Effector CD4-positive, alpha-beta T cell (primary cell): Measurements from ENCODE around the gene BSN.
"Not testable (repeated sequence)": the region's sequence is repeated elsewhere in the genome, so short reads cannot be mapped to it uniquely, and the experiment has no call there.

Experiments
- DNase-seq: peaks from one replicate; pipeline ENCODE4 v3.0.0-alpha.2; 2020

BSN gene

GRCh38 chr3:49675912-49676311 is 121.6 kb downstream of the BSN start:
- no peak for DNase-seq

DNA sequence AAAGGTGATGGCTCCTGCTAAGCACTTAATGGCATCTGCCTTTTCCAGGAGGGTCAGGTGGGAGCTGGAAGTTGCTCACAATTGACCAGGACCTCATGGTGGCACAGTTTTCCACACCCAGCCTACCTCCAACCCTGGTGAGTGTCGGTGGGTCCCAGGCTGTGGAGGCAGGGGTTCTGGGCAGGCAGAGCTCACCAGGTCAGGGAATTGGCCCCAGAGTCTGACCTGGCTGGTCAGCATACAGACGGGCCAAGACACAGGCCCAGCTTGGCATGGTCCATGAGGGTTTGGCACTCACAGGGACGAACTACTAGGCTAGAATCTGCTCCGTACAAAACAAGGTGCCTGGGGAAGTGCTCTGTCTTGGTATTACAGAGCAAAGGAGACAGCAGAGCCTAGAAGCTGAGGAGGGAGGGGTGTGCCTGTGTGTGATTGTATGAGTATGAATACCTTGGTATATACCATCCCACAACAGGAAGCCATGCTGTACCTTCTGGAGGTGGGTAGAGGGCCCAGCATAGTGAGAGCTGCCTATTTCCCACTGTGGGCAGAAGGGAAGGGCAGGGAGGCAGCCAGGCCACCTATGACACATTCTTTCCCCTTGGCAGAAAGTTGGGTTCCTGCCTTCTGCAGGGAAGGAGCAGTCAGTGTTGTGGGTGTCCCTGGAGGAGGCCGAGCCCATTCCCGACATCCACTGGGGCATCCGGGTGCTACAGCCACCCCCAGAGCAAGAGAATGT is 126.4 kb downstream of the BSN start:
- no peak for DNase-seq

- no peak for DNase-seq
Observed at GRCh38 chr3:49681232-49681522, 126.9 kb downstream of the BSN start.

- DNase-seq: no peak
Observed at GRCh38 chr3:49681543-49681942, 127.3 kb downstream of the BSN start.

- no peak for DNase-seq
Observed at GRCh38 chr3:49683162-49683561, 128.9 kb downstream of the BSN start.

DNA sequence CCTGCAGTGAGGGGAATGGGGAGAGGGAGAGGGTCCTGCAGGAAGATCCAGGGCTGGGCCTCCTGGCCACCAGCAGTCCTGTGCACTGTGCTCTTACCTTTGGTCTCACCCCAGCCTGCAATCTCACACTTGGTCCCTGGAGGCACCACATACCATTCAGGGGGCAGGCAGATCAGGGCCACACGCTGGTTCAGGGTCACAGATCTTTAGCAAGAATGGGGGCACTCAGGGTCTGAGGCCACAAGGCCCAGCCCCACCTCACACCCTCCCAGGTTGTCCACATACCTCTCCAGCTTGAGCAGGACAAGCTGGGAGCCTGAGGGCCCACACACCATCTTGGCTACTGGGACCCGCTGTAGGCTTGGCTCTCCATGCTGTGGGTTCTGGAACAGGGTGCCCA is 130.2 kb downstream of the BSN start:
- DNase-seq: not testable (repeated sequence)

DNA sequence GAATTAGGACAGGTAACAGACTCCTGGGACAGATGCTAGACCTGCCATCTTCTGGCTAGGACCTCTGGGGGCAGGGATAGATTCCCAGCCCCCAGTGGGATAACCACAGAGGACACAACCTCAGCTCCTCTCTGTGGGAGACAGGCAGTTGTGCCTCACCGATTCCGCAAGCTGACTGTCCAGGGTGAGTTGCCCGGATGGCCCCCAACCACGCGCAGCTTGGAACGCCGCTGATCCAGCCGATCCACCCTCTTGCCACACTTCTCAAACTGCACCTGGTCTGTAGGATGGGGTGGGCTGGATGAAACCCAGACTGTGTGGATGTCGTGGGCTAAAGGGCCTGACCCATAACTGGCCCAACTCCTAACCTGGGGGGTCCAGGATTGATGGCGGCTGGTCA is 130.8 kb downstream of the BSN start:
- not testable (repeated sequence) for DNase-seq

DNA sequence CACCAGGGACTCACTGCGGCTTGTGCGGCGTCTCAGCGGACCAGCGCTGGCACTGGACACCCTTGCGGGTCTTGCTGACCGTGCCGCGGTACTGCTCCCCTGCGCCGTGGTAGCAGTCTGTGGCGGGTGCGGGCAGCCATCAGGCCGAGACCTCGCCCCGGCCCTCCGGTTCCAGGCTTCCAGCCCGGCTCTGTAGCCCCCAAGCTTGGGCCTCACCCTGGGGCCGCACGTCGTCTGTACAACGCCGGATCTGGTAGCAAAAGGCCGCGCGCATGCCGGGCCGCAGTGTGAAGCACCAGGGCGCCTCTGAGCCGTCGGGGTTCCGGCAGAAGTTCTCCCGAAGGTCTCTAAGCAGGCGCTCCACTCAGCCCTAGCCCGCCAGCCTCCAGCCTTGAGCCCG is 131.6 kb downstream of the BSN start:
- not testable (repeated sequence) for DNase-seq

- DNase-seq: peak; percentile 23
Observed at GRCh38 chr3:49686346-49686745, 132.1 kb downstream of the BSN start.

GRCh38 chr3:49686769-49687423 is 132.6 kb downstream of the BSN start:
- peak; percentile 21 for DNase-seq

- DNase-seq: not testable (repeated sequence)
Observed at GRCh38 chr3:49687424-49687795, 133.1 kb downstream of the BSN start.

GRCh38 chr3:49688338-49689045 is 134.2 kb downstream of the BSN start:
- not testable (repeated sequence) for DNase-seq

GRCh38 chr3:49689046-49689907 is 135.0 kb downstream of the BSN start, which contains the start of the genes MST1 and RNF123:
MST1 (minus strand) TSS chr3:49689474; CDS start chr3:49688691, 783 bp downstream.
RNF123 (plus strand) TSS chr3:49689557; CDS start chr3:49691166, 1,609 bp downstream.
- peak; percentile 91 for DNase-seq

DNA sequence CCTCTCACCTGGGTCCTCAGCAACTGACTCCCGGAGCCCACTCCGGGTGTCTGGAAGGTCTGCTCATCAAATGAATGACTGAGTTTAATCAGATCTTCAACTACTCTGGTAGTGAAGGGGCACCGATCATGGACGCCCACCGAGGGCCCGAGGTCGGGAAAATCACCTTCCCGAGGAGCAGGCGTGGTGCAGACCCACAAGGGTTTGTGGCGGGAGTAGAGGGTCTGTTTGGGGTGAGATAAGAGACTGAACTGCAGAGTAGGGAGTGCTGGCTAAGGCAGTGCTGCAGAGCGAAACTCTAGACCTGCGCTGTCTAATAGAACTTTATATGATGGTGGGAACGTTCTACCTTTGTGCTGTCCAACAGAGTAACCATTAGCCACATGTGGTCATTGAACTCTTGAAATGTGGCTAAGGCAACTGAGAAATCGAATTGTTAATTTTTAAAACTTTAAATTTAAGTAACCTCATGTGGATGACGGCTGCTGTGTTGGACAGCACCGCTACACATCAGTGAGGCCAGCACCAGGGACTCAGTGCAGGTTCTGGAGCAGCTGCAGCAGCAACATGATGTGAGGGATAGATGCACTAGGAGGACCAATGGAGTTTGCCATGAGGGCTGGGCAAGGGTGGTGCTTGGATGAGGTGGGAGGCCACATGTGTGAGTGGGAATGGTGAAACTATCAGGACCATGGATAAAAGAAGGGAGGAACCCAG is 135.8 kb downstream of the BSN start:
- not testable (repeated sequence) for DNase-seq

- DNase-seq: not testable (repeated sequence)
Observed at GRCh38 chr3:49690856-49691255, 136.6 kb downstream of the BSN start.

DNA sequence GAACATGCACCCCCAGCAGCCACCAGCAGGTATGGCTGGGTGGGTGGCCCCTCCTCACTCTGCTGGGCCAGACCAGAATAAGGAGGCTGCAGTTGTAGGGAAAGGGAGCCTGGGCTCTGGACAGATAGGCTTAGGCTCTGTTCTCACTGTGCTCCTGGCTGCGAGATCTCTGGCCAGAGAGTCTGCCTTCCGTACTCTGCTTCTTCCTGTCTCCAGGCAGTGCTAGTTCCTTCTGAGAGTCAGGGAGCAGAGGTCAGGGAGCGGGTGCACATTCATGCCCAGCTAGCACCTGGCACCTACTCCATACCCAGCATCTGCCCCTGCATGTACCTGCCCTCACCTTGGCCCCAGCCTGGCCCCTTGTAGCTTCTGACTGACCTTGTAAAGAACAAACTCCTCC is 137.2 kb downstream of the BSN start:
- not testable (repeated sequence) for DNase-seq

DNA sequence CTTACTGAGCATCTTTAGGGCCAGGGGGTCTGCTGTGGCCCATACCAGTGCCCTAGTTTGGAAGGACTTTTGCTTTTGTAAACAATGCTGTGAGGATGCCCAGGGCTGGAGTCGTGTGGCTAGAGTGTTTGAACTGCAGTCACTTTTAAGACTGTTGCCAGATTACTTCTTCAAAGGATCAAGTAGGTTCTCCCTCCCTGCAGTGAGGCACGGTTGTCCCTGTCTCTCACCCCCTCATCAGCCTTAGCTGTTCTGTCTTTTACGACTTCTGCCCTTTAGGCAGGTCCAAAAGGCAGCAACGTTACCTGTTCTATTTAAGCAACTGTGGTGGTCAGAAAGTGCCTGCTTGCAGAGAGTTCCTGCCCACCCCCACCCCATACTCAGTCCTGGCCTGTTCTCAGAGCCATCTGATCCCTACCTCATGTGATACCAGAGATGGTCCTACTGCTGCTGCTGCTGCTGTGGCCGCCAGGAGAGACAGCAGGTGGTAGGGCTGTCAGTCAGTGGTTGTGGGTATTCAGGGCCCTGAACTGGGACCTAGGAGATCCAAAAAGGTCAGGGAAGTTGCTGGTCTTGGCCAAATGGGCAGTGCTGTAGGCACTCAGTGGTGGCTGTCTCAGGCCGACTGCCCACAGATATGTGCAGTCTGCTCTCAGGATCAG is 140.3 kb downstream of the BSN start:
- DNase-seq: not testable (repeated sequence)

DNA sequence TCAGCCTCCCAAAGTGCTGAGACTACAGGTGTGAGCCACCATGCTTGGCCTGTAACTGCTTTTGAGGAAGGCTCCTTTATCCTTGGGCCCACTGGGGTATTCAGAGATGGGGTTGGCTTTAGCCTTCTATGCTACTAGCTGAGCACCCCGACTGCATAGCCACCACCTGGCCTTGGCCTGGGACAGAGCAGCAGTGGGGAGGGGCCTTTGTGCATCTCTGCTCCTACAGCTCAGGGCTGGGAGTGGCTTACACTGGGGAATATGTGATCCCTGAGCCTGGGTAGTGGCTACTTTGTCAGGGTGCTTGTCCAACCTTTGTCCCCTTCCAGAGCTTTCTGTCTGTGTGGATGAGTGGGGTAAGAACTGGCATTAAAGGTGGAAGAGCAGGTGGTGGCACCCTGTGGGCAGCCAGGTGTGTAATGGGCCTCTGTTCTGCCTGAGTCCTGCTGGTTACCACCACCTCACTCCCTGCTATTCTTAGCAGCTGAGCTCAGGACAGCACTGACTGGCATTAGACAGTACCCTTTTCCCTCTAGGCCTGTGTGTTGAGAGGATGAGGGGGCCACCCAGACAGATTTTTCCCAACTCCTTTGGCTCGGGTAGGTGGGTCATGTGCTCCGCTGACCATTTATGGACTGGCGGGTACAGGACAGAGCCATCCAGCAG is 141.2 kb downstream of the BSN start:
- DNase-seq: not testable (repeated sequence)

- no peak for DNase-seq
Observed at GRCh38 chr3:49699281-49699979, 145.2 kb downstream of the BSN start.

DNA sequence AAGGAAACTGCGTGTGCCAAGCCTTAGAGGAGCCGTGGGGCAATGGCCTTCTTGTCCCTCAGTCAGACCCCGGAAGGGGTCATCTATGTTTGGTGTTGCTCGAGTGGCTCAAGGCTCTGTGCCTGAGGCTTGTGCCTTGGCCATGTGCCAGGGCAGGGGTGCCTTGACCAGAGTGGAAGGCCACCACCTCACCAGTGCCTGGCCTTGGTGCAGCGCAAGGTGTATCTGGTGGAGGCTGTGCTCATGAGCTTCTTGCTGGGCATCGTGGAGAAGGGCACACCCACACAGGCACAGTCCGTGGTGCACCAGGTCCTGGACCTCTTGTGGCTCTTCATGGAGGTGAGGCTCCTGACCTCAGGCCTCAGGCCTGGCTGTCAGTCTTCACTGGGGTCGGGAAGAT is 145.7 kb downstream of the BSN start:
- no peak for DNase-seq
